Activated CD4-positive, alpha-beta T cell treated with anti-CD3 and anti-CD28 coated beads, Interleukin-2, amount 10 ng/mL, durations not matched to agents 24 days and 14 days (primary cell): Measurements from ENCODE around the gene CNTNAP2. TPM values are rescaled to one million over a fixed set of nuclear protein-coding genes. Genes with fewer than 3 reads are reported as not detected.

Source experiments
- DNase-seq: peaks from one replicate; pipeline ENCODE4 v3.0.0; 2022
- H3K27ac Mint-ChIP-seq: one replicate; pipeline ENCODE4 v1.8.0; 2022; ENCODE audit warnings: mild to moderate bottlenecking, mixed read lengths
- H3K27me3 Mint-ChIP-seq: one replicate; pipeline ENCODE4 v1.8.0; 2022; ENCODE audit warnings: mixed read lengths
- H3K36me3 Mint-ChIP-seq: one replicate; pipeline ENCODE4 v1.8.0; 2022; ENCODE audit warnings: low read depth, mild to moderate bottlenecking, mixed read lengths
- H3K4me1 Mint-ChIP-seq: one replicate; pipeline ENCODE4 v1.8.0; 2021; ENCODE audit warnings: mixed read lengths
- H3K4me3 Mint-ChIP-seq: one replicate; pipeline ENCODE4 v1.8.0; 2022; ENCODE audit warnings: mild to moderate bottlenecking, moderate library complexity, mixed read lengths
- H3K9me3 Mint-ChIP-seq: one replicate; pipeline ENCODE4 v1.8.0; 2021; ENCODE audit warnings: mixed read lengths
- intact Hi-C: fragments of 100-400 bp; cut with micrococcal nuclease; formaldehyde crosslinking; loops from one replicate; pipeline ENCODE4 v1.15.1; 2023
- total RNA-seq: library from RNA; stranded (reverse); gene quantifications from 2 replicates; pipeline ENCODE4 v1.2.3, GENCODE V29; 2022

The CNTNAP2 gene
- total RNA-seq, 1 donor from 2014 or later = not detected

DNA sequence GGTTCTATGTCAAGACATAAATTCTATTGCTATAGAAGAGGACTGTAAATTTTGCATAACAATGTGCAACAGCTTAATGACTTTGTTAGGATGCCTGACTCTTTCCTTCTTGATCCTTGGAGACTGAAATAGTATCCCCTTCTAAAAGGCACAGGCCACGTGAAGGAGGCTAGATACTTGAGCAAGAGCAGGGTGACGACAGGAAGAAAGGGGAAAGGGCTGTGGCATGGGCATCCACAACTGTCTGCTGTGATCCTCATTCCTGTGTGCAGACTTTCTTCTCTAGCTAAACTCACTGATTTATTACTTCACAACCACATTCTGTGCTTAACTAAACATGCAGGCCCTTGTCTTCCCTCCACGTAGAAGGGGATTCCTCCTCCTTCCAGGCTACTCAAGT lies 1362.2 kb downstream of the CNTNAP2 start:
- no peak for DNase-seq
- intact Hi-C loops = no loop called here
- H3K4me1 Mint-ChIP-seq = no peaks in the 10 kb centered on the region
- no peak overlapping the region for H3K27ac Mint-ChIP-seq
- H3K4me3 Mint-ChIP-seq = no peak overlapping the region
- H3K36me3 Mint-ChIP-seq = no peaks in the 10 kb centered on the region
- H3K27me3 Mint-ChIP-seq = no peaks in the 10 kb centered on the region
- no peaks in the 10 kb centered on the region for H3K9me3 Mint-ChIP-seq

- no peaks in the 10 kb centered on the region for H3K4me1 Mint-ChIP-seq
- no peaks in the 10 kb centered on the region for H3K27me3 Mint-ChIP-seq
- intact Hi-C loops = no loop called here
- DNase-seq = no peak
- H3K9me3 Mint-ChIP-seq = no peaks in the 10 kb centered on the region
- no peaks in the 10 kb centered on the region for H3K36me3 Mint-ChIP-seq
- H3K4me3 Mint-ChIP-seq = no peak overlapping the region
- no peak overlapping the region for H3K27ac Mint-ChIP-seq
Observed at GRCh38 chr7:147483634-147484292, 1367.2 kb downstream of the CNTNAP2 start.

DNA sequence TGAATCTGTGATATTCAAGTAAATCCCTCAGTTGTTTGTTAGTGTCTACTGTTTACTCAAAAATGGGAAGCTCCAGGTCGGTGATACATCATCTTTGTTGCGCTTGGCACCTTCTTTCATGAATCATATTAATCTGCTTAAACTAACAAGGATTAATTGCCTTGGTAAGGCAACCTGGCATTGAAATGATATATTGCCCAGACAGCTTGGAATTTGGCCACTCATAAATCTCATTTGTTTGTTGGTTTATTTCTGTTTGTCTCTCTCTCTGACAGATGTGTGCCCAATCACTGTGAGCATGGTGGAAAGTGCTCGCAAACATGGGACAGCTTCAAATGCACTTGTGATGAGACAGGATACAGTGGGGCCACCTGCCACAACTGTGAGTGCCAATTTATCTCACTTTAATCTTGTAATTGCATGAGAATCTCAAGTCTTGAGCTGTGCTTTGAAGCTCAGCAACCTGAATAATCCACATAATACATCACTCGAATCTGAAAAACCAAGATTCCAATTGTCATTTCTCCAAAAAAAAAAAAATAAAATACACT lies 1369.1 kb downstream of the CNTNAP2 start:
- no peaks in the 10 kb centered on the region for H3K9me3 Mint-ChIP-seq
- no peak overlapping the region for H3K27ac Mint-ChIP-seq
- H3K27me3 Mint-ChIP-seq = no peaks in the 10 kb centered on the region
- no peaks in the 10 kb centered on the region for H3K36me3 Mint-ChIP-seq
- no peaks in the 10 kb centered on the region for H3K4me1 Mint-ChIP-seq
- no peak overlapping the region for H3K4me3 Mint-ChIP-seq
- no peak for DNase-seq
- intact Hi-C loops = no loop called here

- H3K9me3 Mint-ChIP-seq = peaks cover 6% of the 10 kb centered on the region
- H3K4me3 Mint-ChIP-seq = no peak overlapping the region
- H3K27ac Mint-ChIP-seq = no peak overlapping the region
- H3K27me3 Mint-ChIP-seq = no peaks in the 10 kb centered on the region
- no peaks in the 10 kb centered on the region for H3K36me3 Mint-ChIP-seq
- no peak for DNase-seq
- no peaks in the 10 kb centered on the region for H3K4me1 Mint-ChIP-seq
- intact Hi-C loops = no loop called here
Observed at GRCh38 chr7:147492606-147493005, 1376.0 kb downstream of the CNTNAP2 start.

DNA sequence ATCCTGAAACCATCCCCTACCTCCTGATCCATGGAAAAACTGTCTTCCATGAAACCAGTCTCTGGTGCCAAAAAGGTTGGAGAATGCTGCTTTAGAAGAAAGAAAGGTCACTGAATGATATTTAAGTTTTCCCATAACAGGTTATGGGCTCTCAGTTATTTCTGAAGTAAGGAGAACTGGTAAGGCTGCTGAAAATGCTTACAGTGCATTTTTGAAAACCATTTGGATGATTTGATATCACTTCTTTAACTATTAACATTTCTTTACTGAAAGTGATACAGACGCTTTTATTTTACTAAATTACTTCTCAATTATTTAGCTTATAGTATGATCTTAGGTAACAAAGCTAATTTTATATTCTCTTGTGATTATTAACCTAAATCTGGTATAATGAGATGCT lies 1379.6 kb downstream of the CNTNAP2 start:
- no peak for DNase-seq
- intact Hi-C loops = no loop called here
- H3K27ac Mint-ChIP-seq = no peak overlapping the region
- no peak overlapping the region for H3K4me3 Mint-ChIP-seq
- no peaks in the 10 kb centered on the region for H3K27me3 Mint-ChIP-seq
- no peaks in the 10 kb centered on the region for H3K36me3 Mint-ChIP-seq
- peaks cover 6% of the 10 kb centered on the region for H3K9me3 Mint-ChIP-seq
- H3K4me1 Mint-ChIP-seq = no peaks in the 10 kb centered on the region

DNA sequence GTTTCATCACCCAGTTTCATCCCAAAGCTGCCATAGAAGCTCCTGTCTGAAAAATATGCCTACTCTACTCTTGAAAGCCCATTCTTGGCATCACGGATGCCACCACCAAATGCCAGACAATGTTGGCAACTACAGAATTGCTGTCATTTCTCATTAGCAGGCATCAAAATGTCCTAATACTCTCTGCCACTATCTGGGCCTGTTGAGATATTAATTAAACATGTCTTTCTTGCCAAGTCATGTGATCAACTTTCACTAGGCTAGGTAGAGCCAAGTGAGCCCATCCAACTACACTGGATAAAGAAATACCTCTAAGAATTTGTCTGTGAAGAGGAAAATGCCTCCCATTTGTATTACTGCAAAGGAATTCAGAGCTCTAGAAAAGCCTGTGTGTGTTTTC lies 1380.6 kb downstream of the CNTNAP2 start:
- no peaks in the 10 kb centered on the region for H3K4me1 Mint-ChIP-seq
- H3K27me3 Mint-ChIP-seq = no peaks in the 10 kb centered on the region
- no peak overlapping the region for H3K27ac Mint-ChIP-seq
- H3K4me3 Mint-ChIP-seq = no peak overlapping the region
- H3K36me3 Mint-ChIP-seq = no peaks in the 10 kb centered on the region
- no peak for DNase-seq
- intact Hi-C loops = no loop called here
- peaks cover 6% of the 10 kb centered on the region for H3K9me3 Mint-ChIP-seq

DNA sequence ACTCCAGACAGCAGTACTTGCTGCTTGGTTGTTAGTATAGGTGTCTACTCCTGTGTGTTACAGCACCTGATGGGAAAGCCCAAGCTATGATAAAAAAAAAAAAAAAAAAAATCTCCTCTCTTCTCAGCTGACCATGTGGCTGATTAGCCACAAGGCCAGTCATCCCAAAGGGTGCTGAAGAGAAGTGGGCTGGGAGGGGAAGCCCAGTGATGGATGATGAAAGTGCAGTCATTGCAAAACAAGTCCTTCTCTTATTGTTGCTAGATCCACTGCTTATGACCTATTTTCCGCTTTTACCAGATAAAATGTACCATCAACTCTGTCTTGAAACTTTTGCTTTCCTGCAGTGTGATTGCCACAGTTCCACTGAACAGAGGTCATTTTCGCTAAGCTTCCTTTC lies 1381.5 kb downstream of the CNTNAP2 start:
- peaks cover 6% of the 10 kb centered on the region for H3K9me3 Mint-ChIP-seq
- H3K27ac Mint-ChIP-seq = no peak overlapping the region
- H3K4me1 Mint-ChIP-seq = no peaks in the 10 kb centered on the region
- H3K4me3 Mint-ChIP-seq = no peak overlapping the region
- no peak for DNase-seq
- no peaks in the 10 kb centered on the region for H3K27me3 Mint-ChIP-seq
- intact Hi-C loops = no loop called here
- no peaks in the 10 kb centered on the region for H3K36me3 Mint-ChIP-seq

- DNase-seq = no peak
- Mint-ChIP-seq H3K4me1 (no peaks in the 10 kb centered on the region), H3K27me3 (no peaks in the 10 kb centered on the region), H3K36me3 (no peaks in the 10 kb centered on the region), H3K9me3 (peaks cover 9% of the 10 kb centered on the region), H3K4me3 (no peak overlapping the region), H3K27ac (no peak overlapping the region)
- intact Hi-C loops = no loop called here
Observed at GRCh38 chr7:147509035-147509501, 1392.5 kb downstream of the CNTNAP2 start.

DNA sequence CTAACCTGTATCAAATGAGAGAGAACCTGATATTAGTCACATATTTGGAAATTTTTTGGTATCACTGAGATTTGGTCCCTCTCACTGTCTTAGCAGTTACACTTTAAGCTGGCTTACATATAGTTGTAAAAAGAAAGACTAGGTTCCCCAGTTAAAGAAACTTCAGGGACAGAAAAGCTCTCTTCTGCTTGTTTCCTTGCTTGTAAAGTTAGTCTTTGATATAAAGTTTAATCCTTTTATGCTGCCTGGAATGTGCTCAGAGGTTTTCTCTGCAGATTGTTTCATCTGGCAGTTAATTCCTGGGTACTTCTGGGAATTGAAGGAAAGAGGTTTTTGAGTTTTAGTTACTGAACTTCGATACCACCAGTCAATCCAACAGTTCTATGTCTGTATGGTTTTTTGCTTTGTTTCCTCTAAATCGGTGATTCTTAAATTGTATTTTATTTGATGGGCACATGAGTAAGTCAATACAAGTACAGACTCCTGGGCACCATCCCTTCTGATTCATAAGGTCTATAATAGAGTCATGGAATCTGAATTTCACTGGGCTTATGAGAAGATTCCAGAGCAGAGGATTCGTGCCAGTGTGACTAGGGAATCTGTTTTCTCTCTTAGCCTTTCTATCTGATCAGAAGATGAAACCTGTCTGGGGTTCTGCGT lies 1393.1 kb downstream of the CNTNAP2 start:
- Mint-ChIP-seq H3K36me3 (no peaks in the 10 kb centered on the region), H3K27me3 (no peaks in the 10 kb centered on the region), H3K9me3 (peaks cover 11% of the 10 kb centered on the region), H3K4me3 (no peak overlapping the region), H3K4me1 (no peaks in the 10 kb centered on the region), H3K27ac (no peak overlapping the region)
- intact Hi-C loops = no loop called here
- DNase-seq = no peak

- H3K36me3 Mint-ChIP-seq = no peaks in the 10 kb centered on the region
- no peaks in the 10 kb centered on the region for H3K27me3 Mint-ChIP-seq
- H3K4me3 Mint-ChIP-seq = no peak overlapping the region
- peaks cover 14% of the 10 kb centered on the region for H3K9me3 Mint-ChIP-seq
- DNase-seq = no peak
- intact Hi-C loops = no loop called here
- H3K27ac Mint-ChIP-seq = no peak overlapping the region
- H3K4me1 Mint-ChIP-seq = no peaks in the 10 kb centered on the region
Observed at GRCh38 chr7:147510201-147510542, 1393.6 kb downstream of the CNTNAP2 start.

DNA sequence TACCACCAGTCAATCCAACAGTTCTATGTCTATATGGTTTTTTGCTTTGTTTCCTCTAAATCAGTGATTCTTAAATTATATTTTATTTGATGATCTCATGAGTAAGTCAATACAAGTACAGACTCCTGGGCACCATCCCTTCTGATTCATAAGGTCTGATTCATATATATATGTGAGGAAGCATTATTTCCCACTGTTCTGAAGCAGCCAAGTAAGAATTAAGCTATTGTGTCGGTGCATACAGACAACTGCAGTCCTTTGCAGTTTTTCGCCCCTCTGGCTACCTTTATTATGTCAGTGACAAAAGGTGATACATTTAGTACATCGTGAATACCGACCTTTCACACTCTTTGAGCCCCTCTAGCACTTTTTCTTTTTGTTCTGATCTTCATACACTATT lies 1394.3 kb downstream of the CNTNAP2 start:
- intact Hi-C loops = no loop called here
- no peak overlapping the region for H3K27ac Mint-ChIP-seq
- H3K4me3 Mint-ChIP-seq = no peak overlapping the region
- no peaks in the 10 kb centered on the region for H3K27me3 Mint-ChIP-seq
- H3K36me3 Mint-ChIP-seq = no peaks in the 10 kb centered on the region
- peaks cover 14% of the 10 kb centered on the region for H3K9me3 Mint-ChIP-seq
- H3K4me1 Mint-ChIP-seq = no peaks in the 10 kb centered on the region
- DNase-seq = no peak

DNA sequence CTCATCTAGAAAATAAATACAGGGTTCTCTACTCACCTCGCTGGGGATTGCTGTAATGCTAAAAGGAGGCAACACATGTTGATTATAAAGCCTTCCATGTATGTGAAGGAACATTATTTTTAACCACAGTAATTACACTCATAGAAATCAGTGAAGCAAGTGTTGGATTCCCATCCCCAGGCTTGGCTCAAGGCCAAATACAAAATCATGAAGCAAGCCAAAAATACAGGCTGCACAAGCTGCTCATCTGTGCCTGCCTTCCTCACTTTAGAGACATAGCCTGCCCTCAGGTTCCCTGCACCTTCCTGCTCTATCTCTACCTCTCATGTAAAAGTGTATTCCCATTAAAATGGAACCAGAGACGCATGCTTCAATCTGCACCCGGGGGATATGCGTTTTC lies 1396.8 kb downstream of the CNTNAP2 start:
- intact Hi-C loops = no loop called here
- Mint-ChIP-seq H3K36me3 (no peaks in the 10 kb centered on the region), H3K4me3 (no peak overlapping the region), H3K9me3 (peaks cover 8% of the 10 kb centered on the region), H3K4me1 (no peaks in the 10 kb centered on the region), H3K27ac (no peak overlapping the region), H3K27me3 (no peaks in the 10 kb centered on the region)
- no peak for DNase-seq

- intact Hi-C loops = no loop called here
- H3K4me1 Mint-ChIP-seq = no peaks in the 10 kb centered on the region
- H3K4me3 Mint-ChIP-seq = no peak overlapping the region
- H3K27me3 Mint-ChIP-seq = no peaks in the 10 kb centered on the region
- H3K27ac Mint-ChIP-seq = no peak overlapping the region
- H3K9me3 Mint-ChIP-seq = peaks cover 12% of the 10 kb centered on the region
- H3K36me3 Mint-ChIP-seq = no peaks in the 10 kb centered on the region
- no peak for DNase-seq
Observed at GRCh38 chr7:147516391-147516790, 1399.8 kb downstream of the CNTNAP2 start.

DNA sequence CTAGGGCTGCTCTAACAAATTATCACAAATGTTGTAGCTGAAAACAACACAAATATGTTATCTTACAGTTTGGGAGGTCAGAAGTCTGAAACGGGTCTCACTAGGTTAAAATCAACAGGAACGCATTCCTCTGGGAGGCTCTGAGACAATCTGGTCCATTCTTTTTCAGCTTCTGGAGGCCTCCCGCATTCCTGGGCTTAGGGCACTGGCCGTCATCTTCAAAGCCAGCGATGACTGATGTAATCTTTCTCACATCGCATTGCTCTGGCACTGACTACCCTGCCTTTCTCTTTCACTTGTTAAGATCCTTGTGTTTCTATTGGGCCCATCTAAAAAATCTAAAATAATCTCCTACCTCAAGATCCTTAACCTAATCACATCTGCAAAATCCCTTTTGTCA lies 1402.5 kb downstream of the CNTNAP2 start:
- no peak overlapping the region for H3K27ac Mint-ChIP-seq
- DNase-seq = no peak
- intact Hi-C loops = no loop called here
- no peaks in the 10 kb centered on the region for H3K36me3 Mint-ChIP-seq
- H3K27me3 Mint-ChIP-seq = no peaks in the 10 kb centered on the region
- peaks cover 9% of the 10 kb centered on the region for H3K9me3 Mint-ChIP-seq
- no peaks in the 10 kb centered on the region for H3K4me1 Mint-ChIP-seq
- no peak overlapping the region for H3K4me3 Mint-ChIP-seq

GRCh38 chr7:147523056-147523455 lies 1406.5 kb downstream of the CNTNAP2 start:
- no peak for DNase-seq
- Mint-ChIP-seq H3K27ac (no peak overlapping the region), H3K27me3 (no peaks in the 10 kb centered on the region), H3K4me1 (no peaks in the 10 kb centered on the region), H3K9me3 (peaks cover 3% of the 10 kb centered on the region), H3K36me3 (no peaks in the 10 kb centered on the region), H3K4me3 (no peak overlapping the region)
- intact Hi-C loops = no loop called here
